ENCODE results near the gene RAB6B. TPM values are rescaled to one million over a fixed set of nuclear protein-coding genes. Genes with fewer than 3 reads are reported as not detected.

The RAB6B gene
- total RNA-seq, 1 experiment from 2014 or later = 14.1 TPM

DNA sequence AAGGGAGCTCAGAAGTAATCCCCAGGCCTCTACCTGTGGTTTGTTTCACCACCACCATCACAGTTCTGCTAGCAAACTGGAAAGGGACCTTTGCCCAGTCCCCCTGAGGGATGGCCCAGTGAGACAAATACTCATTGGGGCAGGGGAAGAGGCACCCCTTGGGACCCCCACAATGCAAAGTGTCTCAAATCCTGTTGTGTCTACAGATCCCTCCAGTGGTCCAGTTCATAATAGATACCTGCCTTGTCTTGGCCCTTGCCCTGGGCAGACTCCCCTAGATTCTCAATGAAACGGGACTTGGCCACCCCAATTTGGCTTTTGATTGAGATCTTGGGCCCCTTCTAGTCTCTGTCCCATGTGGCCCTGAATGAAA, 43.8 kb upstream of the RAB6B start:
- DNase-seq (ENCODE audit: low read depth, low spot score) (no peak), ATAC-seq (no peak)
- no TSS peak for BruUV-seq (replicated peaks)
- TF ChIP-seq CBX3 (IDR thresholded peaks at IDR 0.05; ENCODE audit: low read depth) (no peak), EZH2 (IDR thresholded peaks at IDR 0.05) (no peak)
- no peaks in the 10 kb centered on the region for H3K79me2 ChIP-seq (ENCODE audit: insufficient read depth, low read length)
- H3K9ac ChIP-seq (ENCODE audit: low read length) = no peak overlapping the region
- no peak overlapping the region for H2AFZ ChIP-seq (ENCODE audit: low read depth, low read length, poor library complexity, severe bottlenecking)
- peaks cover 17 to 19% of the 10 kb centered on the region in 2 experiments for H3K4me1 ChIP-seq (ENCODE audit: control insufficient read depth in 1 of 2, insufficient read depth in 2 of 2, low read length in 2 of 2)
- RAD21 ChIA-PET (ENCODE audit: low non-redundant PET in 1 of 2, low total read pairs in 2 of 2, uncharacterized antibody in 2 of 2, unreplicated experiment in 2 of 2) = no interaction called here
- H3K27ac ChIP-seq (ENCODE audit: low read depth, low read length) = no peak overlapping the region
- H3K4me2 ChIP-seq (ENCODE audit: low read length) = no peak overlapping the region
- H3K27me3 ChIP-seq (ENCODE audit: insufficient read depth, low read length) = peaks cover 50% of the 10 kb centered on the region
- intact Hi-C loops (cut with micrococcal nuclease) = no loop called here
- POLR2A ChIA-PET = no interaction called here
- no peaks in the 10 kb centered on the region for H3K9me3 ChIP-seq (ENCODE audit: control insufficient read depth in 1 of 2, insufficient read depth in 1 of 2, low read depth in 1 of 2, low read length in 2 of 2)
- CTCF ChIA-PET = interaction anchor here (1.0 kb wide), 1 partner anchor 9 kb away, joined by 5 read pairs; no protein-coding TSS in a partner anchor
- H3K9me2 ChIP-seq (ENCODE audit: insufficient read depth) = no peaks in the 10 kb centered on the region
- no peak overlapping the region for H3K4me3 ChIP-seq (replicated peaks in 1 of 2; ENCODE audit: low read depth in 1 of 2, low read length in 2 of 2)
- no peaks in the 10 kb centered on the region for H3K36me3 ChIP-seq (ENCODE audit: control insufficient read depth in 1 of 2, insufficient read depth in 2 of 2, low read length in 2 of 2)
- no peaks in the 10 kb centered on the region for H4K20me1 ChIP-seq (ENCODE audit: insufficient read depth)

GRCh38 chr3:133938770-133939462, 43.2 kb upstream of the RAB6B start:
- Histone ChIP-seq H3K4me1 (ENCODE audit: control insufficient read depth in 1 of 2, insufficient read depth in 2 of 2, low read length in 2 of 2) (peaks cover 12 to 14% of the 10 kb centered on the region in 2 experiments), H3K9me3 (ENCODE audit: control insufficient read depth in 1 of 2, insufficient read depth in 1 of 2, low read depth in 1 of 2, low read length in 2 of 2) (no peaks in the 10 kb centered on the region), H3K9ac (ENCODE audit: low read length) (no peak overlapping the region), H3K36me3 (ENCODE audit: control insufficient read depth in 1 of 2, insufficient read depth in 2 of 2, low read length in 2 of 2) (no peaks in the 10 kb centered on the region), H4K20me1 (ENCODE audit: insufficient read depth) (no peaks in the 10 kb centered on the region), H3K27ac (ENCODE audit: low read depth, low read length) (no peak overlapping the region), H3K9me2 (ENCODE audit: insufficient read depth) (no peaks in the 10 kb centered on the region), H2AFZ (ENCODE audit: low read depth, low read length, poor library complexity, severe bottlenecking) (no peak overlapping the region), H3K27me3 (ENCODE audit: insufficient read depth, low read length) (peaks cover 50% of the 10 kb centered on the region), H3K4me2 (ENCODE audit: low read length) (no peak overlapping the region), H3K4me3 (replicated peaks in 1 of 2; ENCODE audit: low read depth in 1 of 2, low read length in 2 of 2) (no peak overlapping the region), H3K79me2 (ENCODE audit: insufficient read depth, low read length) (no peaks in the 10 kb centered on the region)
- TF ChIP-seq TCF7L2 (IDR thresholded peaks at IDR 0.05; ENCODE audit: borderline replicate concordance, extremely low read depth, insufficient read depth, insufficient read length) (no peak), RAD21 (IDR thresholded peaks at IDR 0.05; ENCODE audit: low read depth) (peak; percentile 52)
- no peak for DNase-seq (ENCODE audit: low read depth, low spot score)
- ChIA-PET POLR2A (no interaction called here), CTCF (interaction anchor here (1.0 kb wide), 1 partner anchor 9 kb away, joined by 5 read pairs; no protein-coding TSS in a partner anchor), RAD21 (ENCODE audit: low non-redundant PET in 1 of 2, low total read pairs in 2 of 2, uncharacterized antibody in 2 of 2, unreplicated experiment in 2 of 2) (no interaction called here)
- ATAC-seq = no peak
- intact Hi-C loops (cut with micrococcal nuclease) = no loop called here
- BruUV-seq (replicated peaks) = no TSS peak

All from HCT116 (cell line).